Ascending aorta (tissue), 2 donors: ENCODE measurements around the gene DRAM1. TPM values are rescaled to one million over a fixed set of nuclear protein-coding genes. Genes with fewer than 3 reads are reported as not detected.
A peak's percentile ranks its signal among the peaks of the same experiment; 100 is the strongest.

Experiments used
- DNase-seq, 2 donors: peaks; one replicate each; pipeline ENCODE4 v3.0.0-alpha.2; 2019; ENCODE audit warnings: low spot score in 2 of 2
- H3K27ac ChIP-seq, 2 donors: fragments of 200-600 bp; sonication (generic); one replicate each; pipeline ENCODE4 v1.5.1; 2016 to 2017; ENCODE audit warnings: mild to moderate bottlenecking in 1 of 2
- H3K27me3 ChIP-seq: fragments of 200-600 bp; sonication (generic); one replicate; pipeline ENCODE4 v1.5.1; 2017
- H3K36me3 ChIP-seq, 2 donors: fragments of 200-600 bp; sonication (generic); one replicate each; pipeline ENCODE4 v1.5.1; 2016
- H3K4me1 ChIP-seq, 2 donors: fragments of 200-600 bp; sonication (generic); one replicate each; pipeline ENCODE4 v1.5.1; 2016 to 2017; ENCODE audit warnings: mild to moderate bottlenecking in 1 of 2
- H3K4me3 ChIP-seq, 2 donors: fragments of 200-600 bp; sonication (generic); one replicate each; pipeline ENCODE4 v1.5.1; 2016 to 2017; ENCODE audit warnings: mild to moderate bottlenecking in 1 of 2
- H3K9me3 ChIP-seq, 2 donors: fragments of 200-600 bp; sonication (generic); one replicate each; pipeline ENCODE4 v1.5.1; 2016
- intact Hi-C: fragments of 100-400 bp; cut with DNase I; formaldehyde crosslinking; loops from one replicate; pipeline ENCODE4 v1.15.1; 2023
- total RNA-seq: library from RNA; depleted of rRNA; stranded (reverse); fragments of >200 nt; gene quantifications from one replicate; pipeline ENCODE4 v1.1.0, GENCODE V29; 2016
- TF ChIP-seq, protein P1 (sequence below), 3 experiments: fragments of 200-600 bp in 2 of 3; fragments of 450-650 bp in 1 of 3; sonication (generic) in 2 of 3; IDR thresholded peaks; one replicate each; pipeline ENCODE4 v1.5.1; 2016 to 2019; ENCODE audit warnings: antibody characterized with exemption in 3 of 3, mild to moderate bottlenecking in 1 of 3, moderate library complexity in 1 of 3

Gene DRAM1
- total RNA-seq, 1 donor from 2014 or later: 8.8 TPM

DNA sequence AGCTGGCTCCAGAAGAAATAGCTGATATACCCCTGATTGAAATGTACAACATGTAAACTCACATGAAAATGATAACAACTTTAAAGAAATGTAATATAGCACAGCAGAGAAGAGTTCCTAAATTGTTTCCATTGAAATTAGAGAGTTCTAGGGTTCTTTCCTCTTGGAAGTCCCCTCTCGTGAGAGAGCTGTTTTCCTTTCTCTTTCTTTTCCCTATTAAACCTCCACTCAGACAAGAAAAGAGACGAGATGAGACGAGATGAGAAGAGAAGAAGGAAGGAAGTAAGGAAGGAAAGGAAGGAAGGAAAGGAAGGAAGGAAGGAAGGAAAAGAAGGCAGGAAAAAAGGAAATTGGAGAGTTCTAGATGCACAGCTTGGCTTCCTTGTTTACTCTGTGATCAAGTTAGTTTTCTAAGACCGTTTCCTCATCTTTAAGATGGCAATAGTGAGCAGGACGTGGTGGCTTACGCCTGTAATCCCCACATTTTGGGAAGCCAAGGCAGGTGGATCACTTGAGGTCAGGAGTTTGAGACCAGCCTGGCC is 11.9 kb downstream of the DRAM1 start:
- TF ChIP-seq, protein P1, sequence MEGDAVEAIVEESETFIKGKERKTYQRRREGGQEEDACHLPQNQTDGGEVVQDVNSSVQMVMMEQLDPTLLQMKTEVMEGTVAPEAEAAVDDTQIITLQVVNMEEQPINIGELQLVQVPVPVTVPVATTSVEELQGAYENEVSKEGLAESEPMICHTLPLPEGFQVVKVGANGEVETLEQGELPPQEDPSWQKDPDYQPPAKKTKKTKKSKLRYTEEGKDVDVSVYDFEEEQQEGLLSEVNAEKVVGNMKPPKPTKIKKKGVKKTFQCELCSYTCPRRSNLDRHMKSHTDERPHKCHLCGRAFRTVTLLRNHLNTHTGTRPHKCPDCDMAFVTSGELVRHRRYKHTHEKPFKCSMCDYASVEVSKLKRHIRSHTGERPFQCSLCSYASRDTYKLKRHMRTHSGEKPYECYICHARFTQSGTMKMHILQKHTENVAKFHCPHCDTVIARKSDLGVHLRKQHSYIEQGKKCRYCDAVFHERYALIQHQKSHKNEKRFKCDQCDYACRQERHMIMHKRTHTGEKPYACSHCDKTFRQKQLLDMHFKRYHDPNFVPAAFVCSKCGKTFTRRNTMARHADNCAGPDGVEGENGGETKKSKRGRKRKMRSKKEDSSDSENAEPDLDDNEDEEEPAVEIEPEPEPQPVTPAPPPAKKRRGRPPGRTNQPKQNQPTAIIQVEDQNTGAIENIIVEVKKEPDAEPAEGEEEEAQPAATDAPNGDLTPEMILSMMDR (IDR thresholded peaks at IDR 0.05): no peak
- no peak overlapping the region for H3K4me3 ChIP-seq
- peaks cover 0 to 6% of the 10 kb centered on the region in 2 donors for H3K4me1 ChIP-seq
- H3K9me3 ChIP-seq: no peaks in the 10 kb centered on the region
- no peak for DNase-seq
- H3K36me3 ChIP-seq: no peaks in the 10 kb centered on the region
- intact Hi-C loops: no loop called here
- peak overlapping the region; percentile 16 to 49 for H3K27ac ChIP-seq
- no peaks in the 10 kb centered on the region for H3K27me3 ChIP-seq

DNA sequence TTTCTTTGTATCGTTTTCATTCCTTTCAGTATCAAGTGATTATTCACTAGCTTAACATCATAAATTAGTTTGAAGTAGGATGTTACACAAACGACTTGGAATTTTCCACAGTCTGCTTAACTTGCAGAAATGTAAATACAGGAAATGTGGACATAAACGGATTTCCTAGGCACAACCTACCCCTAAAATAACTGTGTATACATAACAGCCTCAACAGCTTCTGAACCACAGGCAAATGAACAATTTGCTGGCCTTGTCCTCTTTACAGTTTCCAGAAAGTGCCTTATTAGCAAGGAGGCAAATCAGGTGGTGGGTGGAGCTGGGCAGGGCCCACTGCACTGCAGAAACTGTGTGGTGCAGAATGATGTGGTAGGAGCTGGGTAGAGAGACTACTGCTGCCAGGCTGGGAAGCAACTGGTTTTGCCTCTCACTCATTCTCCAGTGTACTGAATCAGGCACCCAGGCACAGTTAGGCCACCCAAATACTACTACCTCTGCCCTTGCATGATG is 14.1 kb downstream of the DRAM1 start:
- peak overlapping the region; percentile 44 to 69 for H3K27ac ChIP-seq

DNA sequence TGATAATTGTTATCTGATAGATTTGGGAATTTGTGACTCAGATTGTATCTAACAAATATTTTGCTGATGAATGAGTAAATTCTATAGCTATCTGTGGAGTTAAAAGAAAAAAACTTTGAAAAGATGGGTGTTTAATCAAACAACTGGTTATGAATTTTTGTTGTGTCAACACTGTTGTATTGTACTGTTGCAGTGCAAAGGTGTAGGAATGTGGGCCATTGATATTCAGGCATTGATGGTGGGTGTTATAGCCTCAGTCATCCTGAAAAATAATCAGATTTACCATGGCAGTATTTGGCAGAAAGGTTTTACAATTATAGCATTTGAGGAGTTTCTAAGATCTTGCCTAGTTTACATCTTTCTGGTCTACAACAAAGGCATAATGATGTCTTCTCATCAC is 15.4 kb downstream of the DRAM1 start:
- Histone ChIP-seq H3K4me1 (peaks cover 0 to 6% of the 10 kb centered on the region in 2 donors), H3K27me3 (no peaks in the 10 kb centered on the region), H3K36me3 (peaks cover 0 to under 1% of the 10 kb centered on the region in 2 donors), H3K27ac (no peak overlapping the region), H3K9me3 (no peaks in the 10 kb centered on the region), H3K4me3 (no peak overlapping the region)
- DNase-seq: no peak
- TF ChIP-seq, protein P1 (IDR thresholded peaks at IDR 0.05): no peak
- intact Hi-C loops: no loop called here

More for the DNA sequence above, 14.1 kb downstream of the DRAM1 start:
- Histone ChIP-seq H3K4me3 (no peak overlapping the region), H3K36me3 (no peaks in the 10 kb centered on the region), H3K27me3 (no peaks in the 10 kb centered on the region), H3K9me3 (no peaks in the 10 kb centered on the region), H3K4me1 (peaks cover 0 to 6% of the 10 kb centered on the region in 2 donors)
- DNase-seq: peak; percentile 20 to 70
- intact Hi-C loops: loop anchor here (2.0 kb wide), 1 partner anchor 15 kb away; the partner anchor contains the start of gene DRAM1
- TF ChIP-seq, protein P1 (IDR thresholded peaks at IDR 0.05): no peak

DNA sequence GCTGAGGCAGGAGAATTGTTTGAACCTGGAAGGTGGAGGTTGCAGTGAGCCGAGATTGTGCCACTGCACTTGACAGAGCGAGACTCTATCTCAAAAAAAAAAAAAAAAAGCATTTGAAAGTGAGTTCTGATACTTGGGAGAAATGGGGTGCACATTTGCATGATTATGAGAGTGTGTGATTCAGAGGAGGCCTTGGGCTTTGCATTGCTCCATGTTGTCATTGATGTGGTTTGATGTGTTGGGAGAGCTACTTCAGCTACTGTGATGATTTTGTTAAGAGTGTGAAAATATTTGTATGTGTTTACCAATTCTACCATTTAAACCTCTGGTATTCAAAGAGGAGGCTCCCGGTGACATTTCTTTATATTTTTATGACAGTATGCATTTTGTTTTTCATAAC is 24.4 kb downstream of the DRAM1 start:
- intact Hi-C loops: no loop called here
- no peak overlapping the region for H3K4me3 ChIP-seq

DNA sequence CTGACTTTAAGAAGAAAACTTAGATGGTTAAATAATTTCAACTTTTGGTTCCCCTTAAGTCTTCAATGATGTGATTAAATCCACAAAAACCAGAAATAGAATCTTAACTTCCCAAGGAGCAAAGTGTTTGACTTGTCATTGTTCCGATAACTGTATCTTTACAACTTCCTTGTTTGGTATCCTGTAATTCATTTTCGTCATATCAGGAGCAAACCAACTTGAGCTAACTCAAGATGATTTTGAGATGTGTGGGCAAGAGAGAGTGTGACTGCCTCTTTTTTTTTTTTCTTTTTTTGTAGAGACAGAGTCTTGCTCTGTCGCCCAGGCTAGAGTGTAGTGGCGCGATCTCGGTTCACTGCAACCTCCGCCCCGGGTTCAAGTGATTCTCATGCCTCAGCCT is 25.3 kb downstream of the DRAM1 start:
- intact Hi-C loops: no loop called here
- H3K27ac ChIP-seq: no peak overlapping the region
- no peaks in the 10 kb centered on the region for H3K27me3 ChIP-seq
- DNase-seq: no peak
- no peak overlapping the region for H3K4me3 ChIP-seq
- H3K36me3 ChIP-seq: peaks cover 0 to 29% of the 10 kb centered on the region in 2 donors
- TF ChIP-seq, protein P1 (IDR thresholded peaks at IDR 0.05): no peak
- H3K4me1 ChIP-seq: no peaks in the 10 kb centered on the region
- H3K9me3 ChIP-seq: no peaks in the 10 kb centered on the region

More for the DNA sequence above, 24.4 kb downstream of the DRAM1 start:
- Histone ChIP-seq H3K27me3 (no peaks in the 10 kb centered on the region), H3K36me3 (peaks cover 0 to 29% of the 10 kb centered on the region in 2 donors), H3K27ac (no peak overlapping the region), H3K4me1 (no peaks in the 10 kb centered on the region), H3K9me3 (no peaks in the 10 kb centered on the region)
- DNase-seq: no peak
- TF ChIP-seq, protein P1 (IDR thresholded peaks at IDR 0.05): no peak
